Activated CD8-positive, alpha-beta T cell treated with anti-CD3 and anti-CD28 coated beads for 36 hours (primary cell): ENCODE measurements around the gene APBB2. TPM values are rescaled to one million over a fixed set of nuclear protein-coding genes. Genes with fewer than 3 reads are reported as not detected.

Experiments
- ATAC-seq: fragments of 200-7000 bp; cut with Tn5 transposase; one replicate; pipeline ENCODE4 v1.10.0; 2021; ENCODE audit warnings: mild to moderate bottlenecking, moderate library complexity
- CTCF ChIA-PET: fragments of 350-600 bp; sonication (Branson Sonifier 250); formaldehyde crosslinking; loops from one replicate; lab custom pipeline; 2021; ENCODE audit warnings: antibody characterized with exemption; lab: Charles Lee
- POLR2A ChIA-PET: fragments of 350-600 bp; sonication (Branson Sonifier 250); formaldehyde crosslinking; loops from one replicate; lab custom pipeline; 2021; ENCODE audit warnings: antibody characterized with exemption; lab: Charles Lee
- DNase-seq: peaks from one replicate; pipeline ENCODE4 v3.0.0-alpha.2; 2020
- H3K27ac Mint-ChIP-seq: one replicate; pipeline ENCODE4 v1.8.0; 2021; ENCODE audit warnings: mild to moderate bottlenecking, mixed read lengths
- H3K27me3 Mint-ChIP-seq: one replicate; pipeline ENCODE4 v1.8.0; 2021; ENCODE audit warnings: mixed read lengths
- H3K36me3 Mint-ChIP-seq: one replicate; pipeline ENCODE4 v1.8.0; 2021; ENCODE audit warnings: low read depth, mixed read lengths
- H3K4me1 Mint-ChIP-seq: one replicate; pipeline ENCODE4 v1.8.0; 2021; ENCODE audit warnings: low read depth, mixed read lengths
- H3K4me3 Mint-ChIP-seq: one replicate; pipeline ENCODE4 v1.8.0; 2021; ENCODE audit warnings: mild to moderate bottlenecking, moderate library complexity, mixed read lengths
- H3K9me3 Mint-ChIP-seq: one replicate; pipeline ENCODE4 v1.8.0; 2021; ENCODE audit warnings: mixed read lengths
- CTCF ChIP-seq: fragments of 200-600 bp; IDR thresholded peaks from one replicate; pipeline ENCODE4 v1.8.0; 2022; ENCODE audit warnings: antibody characterized with exemption, mild to moderate bottlenecking
- intact Hi-C: fragments of 100-400 bp; cut with micrococcal nuclease; formaldehyde crosslinking; loops from one replicate; pipeline ENCODE4 v1.10.0; 2022
- total RNA-seq, 2 experiments: library from RNA; stranded (reverse); gene quantifications; one replicate each; pipeline ENCODE4 v1.2.3, GENCODE V29; 2021

Gene APBB2
- total RNA-seq, 2 experiments from 2014 or later = 0.89 to 2.3 TPM

- Mint-ChIP-seq H3K4me3 (no peak overlapping the region), H3K36me3 (no peaks in the 10 kb centered on the region), H3K4me1 (no peaks in the 10 kb centered on the region), H3K27me3 (no peaks in the 10 kb centered on the region), H3K27ac (no peak overlapping the region), H3K9me3 (no peaks in the 10 kb centered on the region)
- intact Hi-C loops = no loop called here
- no peak for ATAC-seq
- TF ChIP-seq CTCF = no peak
- POLR2A ChIA-PET = no interaction called here
- DNase-seq = no peak
- CTCF ChIA-PET = no interaction called here
Observed at GRCh38 chr4:41157009-41157408, 57.3 kb downstream of the APBB2 start.

- Mint-ChIP-seq H3K27ac (no peak overlapping the region), H3K36me3 (no peaks in the 10 kb centered on the region), H3K27me3 (no peaks in the 10 kb centered on the region), H3K4me1 (no peaks in the 10 kb centered on the region), H3K9me3 (no peaks in the 10 kb centered on the region), H3K4me3 (no peak overlapping the region)
- no peak for DNase-seq
- CTCF ChIA-PET = no interaction called here
- no peak for ATAC-seq
- intact Hi-C loops = no loop called here
- POLR2A ChIA-PET = no interaction called here
- no peak for TF ChIP-seq CTCF
Observed at GRCh38 chr4:41156574-41156973, 57.8 kb downstream of the APBB2 start.

- no peak for TF ChIP-seq CTCF
- ATAC-seq (no peak), DNase-seq (no peak)
- ChIA-PET POLR2A (no interaction called here), CTCF (no interaction called here)
- no peaks in the 10 kb centered on the region for H3K27me3 Mint-ChIP-seq
- H3K36me3 Mint-ChIP-seq = no peaks in the 10 kb centered on the region
- no peaks in the 10 kb centered on the region for H3K9me3 Mint-ChIP-seq
- H3K4me1 Mint-ChIP-seq = no peaks in the 10 kb centered on the region
- intact Hi-C loops = no loop called here
- H3K4me3 Mint-ChIP-seq = no peak overlapping the region
- no peak overlapping the region for H3K27ac Mint-ChIP-seq
Observed at GRCh38 chr4:41155194-41155830, 59.0 kb downstream of the APBB2 start.

- H3K4me3 Mint-ChIP-seq = no peak overlapping the region
- ChIA-PET CTCF (no interaction called here), POLR2A (no interaction called here)
- no peaks in the 10 kb centered on the region for H3K27me3 Mint-ChIP-seq
- intact Hi-C loops = no loop called here
- H3K27ac Mint-ChIP-seq = no peak overlapping the region
- H3K4me1 Mint-ChIP-seq = no peaks in the 10 kb centered on the region
- no peaks in the 10 kb centered on the region for H3K36me3 Mint-ChIP-seq
- no peaks in the 10 kb centered on the region for H3K9me3 Mint-ChIP-seq
- ATAC-seq (no peak), DNase-seq (no peak)
- TF ChIP-seq CTCF = no peak
Observed at GRCh38 chr4:41154814-41155177, 59.5 kb downstream of the APBB2 start.

- Mint-ChIP-seq H3K36me3 (no peaks in the 10 kb centered on the region), H3K9me3 (no peaks in the 10 kb centered on the region), H3K4me1 (no peaks in the 10 kb centered on the region), H3K27me3 (no peaks in the 10 kb centered on the region), H3K27ac (no peak overlapping the region), H3K4me3 (no peak overlapping the region)
- no peak for DNase-seq
- intact Hi-C loops = no loop called here
- ChIA-PET POLR2A (no interaction called here), CTCF (interaction anchor here (0.8 kb wide), 1 partner anchor 10 kb away, joined by 3 read pairs; no protein-coding TSS in a partner anchor)
- ATAC-seq = no peak
- no peak for TF ChIP-seq CTCF
Observed at GRCh38 chr4:41154010-41154813, 60.1 kb downstream of the APBB2 start.
